ENCODE results near the gene MKNK2.

Gene MKNK2

GRCh38 chr19:2043251-2043641 is 7.8 kb downstream of the MKNK2 start:
- TF ChIP-seq CTCF (conservative IDR thresholded peaks at IDR 0.05): no peak
- H3K27ac ChIP-seq: peak overlapping the region; percentile 78

- no peak for TF ChIP-seq CTCF (conservative IDR thresholded peaks at IDR 0.05)
- peak overlapping the region; percentile 78 for H3K27ac ChIP-seq
These were observed 8.4 kb downstream of the MKNK2 start for GRCh38 chr19:2042485-2043250.

GRCh38 chr19:2041683-2042484 is 9.2 kb downstream of the MKNK2 start:
- TF ChIP-seq CTCF (conservative IDR thresholded peaks at IDR 0.05): no peak
- H3K27ac ChIP-seq: peak overlapping the region; percentile 78

GRCh38 chr19:2041433-2041682 is 9.7 kb downstream of the MKNK2 start:
- H3K27ac ChIP-seq: peak overlapping the region; percentile 78
- TF ChIP-seq CTCF (conservative IDR thresholded peaks at IDR 0.05): no peak

GRCh38 chr19:2040647-2041432 is 10.2 kb downstream of the MKNK2 start:
- no peak for TF ChIP-seq CTCF (conservative IDR thresholded peaks at IDR 0.05)
- peak overlapping the region; percentile 78 for H3K27ac ChIP-seq

- no peak for TF ChIP-seq CTCF (conservative IDR thresholded peaks at IDR 0.05)
- H3K27ac ChIP-seq: peak overlapping the region; percentile 78; the same call in 1 of the 2 replicates
These were observed 10.9 kb downstream of the MKNK2 start for GRCh38 chr19:2039959-2040646.
